ENCODE results near the gene C5AR2.

GRCh38 chr19:47378246-47378645 lies 46.3 kb downstream of the C5AR2 start:
- TF ChIP-seq CTCF (IDR thresholded peaks at IDR 0.05; ENCODE audit: low read depth, low read length) (no peak), EZH2phosphoT487 (IDR thresholded peaks at IDR 0.05; ENCODE audit: low read depth) (no peak)
